Umbilical cord (tissue), 2 donors: ENCODE measurements around the gene ALDH3B2. TPM values are rescaled to one million over a fixed set of nuclear protein-coding genes. Genes with fewer than 3 reads are reported as not detected.
"Not testable (repeated sequence)": the region's sequence is repeated elsewhere in the genome, so short reads cannot be mapped to it uniquely, and the experiment has no call there.

ENCODE experiments used
- DNase-seq: peaks from one replicate; pipeline ENCODE4 v3.0.0-alpha.2; 2015; ENCODE audit warnings: low spot score
- total RNA-seq: library from RNA; depleted of rRNA; stranded (reverse); fragments of >200 nt; gene quantifications from one replicate; pipeline ENCODE4 v1.2.3, GENCODE V29; 2014; ENCODE audit warnings: low replicate concordance; ENCODE audit not compliant: insufficient read depth

Gene ALDH3B2
- total RNA-seq, 1 donor from 2014 or later, result 0.48 TPM

DNA sequence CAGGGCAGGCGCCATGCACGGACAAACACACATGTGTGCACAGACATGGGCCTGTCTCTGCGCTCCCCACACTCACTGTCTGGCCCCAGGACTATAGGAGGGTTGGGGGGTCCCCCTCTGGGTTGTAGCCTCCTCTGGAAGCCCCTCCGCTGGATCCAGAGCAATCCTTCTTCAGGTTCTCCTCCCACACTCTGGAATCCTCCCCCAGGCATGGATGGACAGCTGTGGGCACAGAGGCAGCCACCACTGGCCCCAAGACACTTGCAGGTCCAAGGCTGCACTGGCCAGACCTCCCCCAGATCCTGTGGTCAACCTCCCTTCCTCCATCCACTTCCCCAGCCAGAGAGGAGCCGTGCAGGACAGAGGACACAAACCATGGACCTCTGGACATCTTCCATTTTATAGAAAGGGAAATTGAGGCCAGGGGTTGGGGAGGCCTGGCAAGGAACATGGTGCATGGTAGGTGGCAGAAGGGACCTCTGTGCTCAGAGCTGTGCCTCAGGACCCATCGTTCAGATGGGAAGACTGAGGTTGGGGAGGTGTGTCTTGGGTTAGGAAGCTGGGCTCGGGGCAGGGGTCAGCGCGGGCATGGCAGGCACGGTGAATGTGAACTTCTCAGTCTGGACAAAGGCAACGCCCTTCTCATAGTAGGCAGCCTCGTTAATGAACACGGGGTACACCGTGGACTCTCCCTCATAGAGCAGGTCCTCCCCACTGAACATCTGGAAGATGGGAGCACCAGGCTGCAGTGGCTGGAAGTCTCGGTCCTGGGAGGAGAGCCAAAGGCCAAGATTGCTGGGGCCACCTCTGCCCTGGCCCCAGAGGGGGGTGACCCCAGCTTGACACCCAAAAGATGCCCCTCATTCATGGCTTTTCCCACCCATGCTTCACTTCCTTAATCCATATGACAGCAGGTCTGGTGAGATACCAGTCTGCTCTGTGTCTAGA, 32.0 kb downstream of the ALDH3B2 start:
- no peak for DNase-seq

DNA sequence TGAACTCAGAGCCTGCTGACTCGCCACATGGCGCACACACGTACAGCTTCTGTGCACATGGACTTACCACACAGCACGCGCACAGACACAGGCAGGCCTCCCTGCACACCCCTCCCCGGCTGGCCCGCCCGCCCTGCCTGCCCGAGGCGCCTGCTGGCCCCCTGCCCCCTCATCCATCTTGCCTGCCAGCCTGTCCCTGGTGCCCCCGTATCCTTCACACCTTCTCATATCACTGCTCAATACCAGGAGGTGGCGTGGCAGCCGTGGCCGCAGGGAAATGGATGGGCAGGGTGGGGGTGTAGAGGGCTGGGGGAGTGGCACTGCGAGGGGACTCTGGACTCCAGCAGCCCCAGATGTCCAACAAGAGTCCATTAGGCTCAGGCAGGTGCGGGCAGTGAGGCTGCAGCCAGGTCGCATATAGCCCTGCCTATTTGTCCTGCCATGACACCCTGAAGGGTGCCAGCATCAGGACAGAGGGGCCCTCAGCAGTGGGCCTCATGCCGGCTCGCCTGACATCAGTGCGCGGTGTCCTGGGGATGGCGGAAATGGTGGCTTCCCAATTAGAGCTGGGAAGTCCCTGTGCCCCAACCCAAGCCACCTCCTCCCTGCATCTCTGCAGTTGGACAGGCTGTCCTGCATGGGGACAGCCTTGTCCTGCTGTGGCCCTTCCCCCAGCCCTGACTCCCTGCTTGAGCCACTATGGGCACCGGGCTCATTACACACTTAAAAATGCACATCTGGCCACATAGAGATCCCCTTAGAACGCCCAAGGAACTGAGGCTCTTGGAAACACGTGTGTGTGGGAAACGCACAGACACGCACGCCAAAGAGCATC, 32.9 kb downstream of the ALDH3B2 start:
- no peak for DNase-seq

DNA sequence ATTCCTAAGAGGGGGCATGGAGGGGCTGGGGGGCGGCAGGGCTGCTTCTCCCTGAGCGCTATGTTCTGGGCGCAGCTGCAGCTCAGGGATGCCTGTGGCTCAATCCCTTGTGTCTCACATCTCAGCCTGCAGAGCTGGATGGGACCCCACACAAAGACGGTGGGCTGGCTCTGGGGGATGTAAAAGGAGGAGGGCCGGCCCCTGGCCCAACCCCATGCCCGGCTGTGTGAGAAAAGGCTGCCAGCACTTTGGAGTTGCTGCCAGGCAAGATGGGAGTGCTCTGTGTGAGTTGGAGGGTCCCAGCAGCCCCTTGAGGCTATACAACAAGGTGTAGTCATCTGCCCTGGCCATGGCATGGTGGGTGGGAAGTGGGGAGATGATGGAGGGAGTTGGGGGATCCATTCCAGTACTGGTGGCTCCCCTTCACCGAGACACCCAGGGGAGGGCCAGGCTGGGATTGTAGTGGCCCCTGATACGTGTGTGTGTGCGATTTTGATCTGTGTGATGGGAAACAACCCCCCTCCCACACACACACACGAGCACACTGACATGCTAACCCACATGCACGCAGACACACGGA, 33.6 kb downstream of the ALDH3B2 start:
- no peak for DNase-seq

DNA sequence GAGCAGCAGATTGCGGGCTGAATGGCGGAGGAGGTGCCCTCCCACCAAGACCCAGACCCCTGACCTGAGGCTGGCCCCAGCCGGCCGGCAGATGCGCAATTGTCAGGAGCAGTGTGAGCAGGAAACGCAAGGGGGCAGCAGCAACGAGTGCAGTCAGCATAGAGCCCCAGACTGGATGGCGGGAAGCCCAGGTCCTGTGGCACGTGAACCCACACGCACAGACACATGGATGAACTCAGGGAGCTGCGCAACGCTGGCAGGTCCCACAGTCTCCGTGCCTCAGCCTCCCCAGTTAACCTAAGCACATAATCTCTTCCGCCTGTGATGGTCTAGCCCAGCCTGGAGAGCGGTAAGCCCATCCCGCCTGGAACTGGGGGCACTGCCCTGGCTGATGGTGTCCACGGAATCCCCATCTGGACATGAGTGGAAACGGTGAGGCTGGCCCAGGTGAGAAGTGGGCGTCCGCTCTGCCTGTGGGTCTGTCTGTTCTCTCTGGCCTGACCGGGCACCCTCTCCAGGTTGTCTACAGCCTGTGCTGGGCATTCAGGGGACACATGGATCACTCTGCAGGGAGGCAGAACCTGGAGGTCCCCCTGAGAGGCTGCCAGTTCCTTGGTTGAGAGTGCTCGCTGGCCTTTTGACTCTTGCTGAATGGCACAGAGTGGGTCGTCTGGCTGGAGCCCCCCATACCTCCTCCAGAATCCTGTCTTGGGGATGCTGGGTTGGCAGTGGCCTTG, 34.2 kb downstream of the ALDH3B2 start:
- peak; percentile 50 for DNase-seq

DNA sequence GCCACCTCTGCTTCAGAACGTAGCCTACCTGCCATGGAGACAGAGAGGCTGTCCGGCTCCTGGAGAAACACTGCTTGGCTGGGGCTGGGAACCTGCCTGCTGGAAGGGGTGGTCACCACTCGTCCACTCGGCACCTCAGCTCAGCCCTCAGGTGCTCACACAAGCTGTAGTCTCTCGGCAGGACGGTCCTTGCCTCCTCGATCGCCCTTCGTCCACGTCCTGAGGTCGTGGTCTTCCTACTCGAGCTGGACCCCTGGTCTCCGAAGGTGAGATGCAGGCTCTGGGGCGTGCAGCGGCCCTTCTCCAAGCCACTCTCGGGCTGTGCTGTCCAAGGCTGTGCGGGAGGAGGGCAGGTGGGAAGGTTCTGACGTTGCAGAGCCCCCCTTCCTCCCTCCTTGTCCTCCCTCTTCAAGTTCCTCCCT, 35.0 kb downstream of the ALDH3B2 start, which contains the start of gene TBX10:
Gene TBX10 (minus strand): TSS at position 326 of the 422 bp plus-strand sequence. CDS start 291 bp downstream, at position 35.
- DNase-seq, result no peak

DNA sequence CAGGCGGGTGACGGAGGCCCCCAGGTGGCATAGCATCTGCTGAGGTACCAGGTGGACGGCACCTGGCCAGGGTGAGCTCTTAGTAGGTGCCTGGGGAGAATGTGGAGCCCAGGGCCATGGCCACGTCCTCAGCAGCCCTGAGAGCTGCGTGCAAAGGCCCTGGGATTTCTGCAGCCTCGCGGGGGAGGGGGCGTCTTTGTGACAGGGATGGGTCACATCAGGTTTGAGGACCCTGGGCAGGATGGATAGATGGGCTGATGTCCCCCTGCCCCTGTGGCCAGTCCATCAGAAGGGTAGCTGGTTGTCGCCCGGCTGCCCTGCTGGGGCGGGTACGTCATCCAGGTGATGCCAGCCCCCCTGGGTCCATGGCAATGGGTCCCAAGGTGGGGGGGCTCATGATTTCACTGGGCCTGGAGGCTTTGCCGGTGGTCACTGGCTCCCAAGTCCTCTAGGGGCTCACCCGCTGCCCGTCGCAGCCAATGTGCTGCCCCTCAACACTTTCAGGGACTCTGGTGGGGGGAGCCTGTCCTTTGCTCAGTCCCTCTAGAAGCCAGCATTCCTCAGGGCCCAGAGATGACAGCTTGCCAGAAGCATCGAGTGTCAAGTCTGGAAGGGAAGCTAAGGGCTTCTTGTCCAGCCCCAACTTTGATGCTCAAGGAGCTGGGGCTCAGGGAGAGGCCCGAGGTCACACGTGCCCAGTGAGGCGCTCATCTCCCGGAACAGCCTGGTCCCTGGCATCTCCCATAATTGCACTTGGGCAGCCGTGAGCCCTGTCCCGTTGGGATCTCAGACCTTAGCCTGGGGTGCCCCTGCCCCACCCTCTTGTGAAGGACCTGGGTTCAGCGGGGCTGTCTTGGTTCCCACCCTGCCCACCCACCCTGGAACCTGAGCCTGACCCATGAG, 35.6 kb downstream of the ALDH3B2 start:
- DNase-seq, result no peak

DNA sequence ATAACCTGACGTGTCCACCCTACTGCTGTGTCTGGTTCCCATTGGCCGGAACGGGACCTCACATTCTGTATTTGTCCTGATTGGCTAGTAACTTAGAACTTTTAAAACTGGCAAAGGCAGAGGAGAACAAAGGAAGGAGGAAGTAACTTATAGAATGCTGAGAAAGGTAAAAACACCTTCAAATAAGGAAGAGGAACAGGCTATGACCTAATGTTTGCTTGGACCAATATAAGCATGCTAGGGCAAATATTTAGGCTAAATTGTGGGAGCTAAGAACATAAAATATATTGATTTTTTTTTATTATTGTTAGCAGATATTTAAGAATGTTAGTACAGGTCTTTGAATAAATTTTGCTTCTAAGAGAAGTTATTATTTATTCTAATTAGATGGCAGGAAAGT, 37.0 kb downstream of the ALDH3B2 start:
- DNase-seq, result not testable (repeated sequence)

DNA sequence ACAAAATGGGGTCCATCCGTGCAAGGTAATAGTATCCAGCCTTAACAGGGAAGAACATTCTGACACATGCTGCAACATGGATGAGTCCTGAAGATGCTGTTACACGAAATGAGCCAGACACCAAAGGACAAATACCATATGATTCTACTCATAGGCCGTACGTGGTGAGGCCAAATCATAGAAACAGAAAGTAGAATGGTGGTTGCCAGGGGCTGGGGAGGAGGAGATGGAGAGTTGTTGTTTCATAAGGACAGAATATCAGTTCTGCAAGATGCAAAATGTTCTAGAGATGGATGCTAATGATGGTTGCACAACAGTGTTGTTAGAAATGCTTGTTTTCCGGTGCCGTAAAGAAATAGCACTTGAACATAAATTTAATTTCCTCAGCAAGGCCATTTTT, 37.5 kb downstream of the ALDH3B2 start:
- no peak for DNase-seq

DNA sequence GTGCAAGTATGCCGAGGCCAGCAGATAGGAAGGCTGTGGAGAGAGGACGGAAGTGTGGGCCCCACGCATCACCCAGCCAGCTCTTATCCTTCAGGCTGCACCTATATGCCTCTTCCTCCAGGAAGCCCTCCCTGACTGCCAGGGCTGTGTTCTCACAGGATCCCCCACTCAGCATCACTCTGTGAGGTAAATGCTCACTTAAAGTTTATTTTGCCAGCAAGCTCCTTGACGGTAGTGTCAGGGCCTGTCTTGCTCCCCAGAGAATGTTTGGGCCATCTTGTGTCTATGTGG, 39.2 kb downstream of the ALDH3B2 start:
- DNase-seq, result no peak

DNA sequence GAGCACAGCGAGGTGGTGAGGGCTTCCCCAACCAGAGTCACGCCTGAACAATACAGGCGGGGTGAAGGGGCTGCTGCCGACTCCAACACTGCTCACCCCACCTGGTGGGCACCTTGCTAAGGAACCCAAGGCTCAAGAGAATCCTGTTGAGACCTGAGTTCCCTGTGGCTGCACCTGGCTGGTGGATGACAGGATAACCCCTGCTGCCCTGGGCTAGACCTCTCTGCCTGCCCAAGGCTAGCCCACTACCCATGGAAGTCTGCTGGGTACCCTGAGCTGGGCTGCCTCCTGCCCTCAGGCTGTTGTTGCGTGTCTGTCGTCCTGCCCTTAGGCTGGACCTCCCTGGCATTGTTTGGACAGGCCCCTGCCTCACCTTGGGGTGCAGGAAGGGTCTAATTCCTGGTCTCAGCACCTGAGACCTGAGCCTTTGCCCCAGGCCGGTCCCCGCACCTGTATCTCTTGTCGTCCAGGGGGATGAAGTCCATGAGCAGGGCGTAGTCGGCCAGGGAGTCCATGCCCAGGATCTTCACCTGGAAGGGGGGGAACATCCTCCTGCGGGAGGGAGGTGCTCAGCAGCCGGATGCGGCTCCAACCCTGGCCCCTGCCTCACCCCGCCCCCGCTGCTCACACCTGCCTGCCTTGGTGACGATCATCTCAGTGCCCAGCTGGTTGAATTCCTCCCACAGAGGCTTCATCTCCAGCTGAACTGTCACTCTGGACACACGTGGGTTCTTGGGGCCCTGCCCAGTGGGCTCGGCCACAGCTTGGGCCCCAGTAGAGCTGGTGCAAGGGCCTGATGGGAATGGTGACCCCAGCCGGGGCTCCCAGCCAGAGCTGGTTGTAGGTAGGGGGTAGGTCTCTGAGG, 39.8 kb downstream of the ALDH3B2 start:
- DNase-seq, result no peak

DNA sequence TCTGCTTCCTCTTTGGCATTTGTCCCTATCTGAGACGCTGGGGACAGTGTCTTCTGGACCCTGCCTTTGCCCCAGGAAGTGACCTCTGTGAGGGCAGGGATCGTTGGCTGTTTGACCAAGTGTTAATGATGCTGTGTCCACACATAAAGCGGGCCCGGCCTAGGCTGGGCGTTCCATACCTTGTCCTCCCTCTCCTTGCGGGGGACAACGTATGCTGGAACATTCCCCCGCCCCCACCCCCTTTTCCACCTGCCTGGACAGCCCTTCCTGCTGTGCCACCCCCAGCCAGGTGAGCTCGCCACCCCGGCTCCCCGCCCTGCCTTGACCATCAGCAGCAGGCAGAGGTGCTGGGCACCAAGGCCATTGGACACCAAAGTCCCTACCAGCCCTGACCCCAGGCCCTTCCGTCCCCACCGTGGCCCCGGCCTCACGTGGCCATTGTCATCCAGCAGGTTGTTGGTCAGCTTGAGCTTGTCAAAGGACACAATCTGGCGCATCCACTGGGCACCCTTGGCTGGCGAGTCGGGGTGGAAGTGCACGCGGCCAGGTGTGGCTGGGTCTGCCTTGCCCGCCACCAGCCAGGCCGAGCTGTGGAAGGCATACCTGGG, 40.6 kb downstream of the ALDH3B2 start:
- no peak for DNase-seq

DNA sequence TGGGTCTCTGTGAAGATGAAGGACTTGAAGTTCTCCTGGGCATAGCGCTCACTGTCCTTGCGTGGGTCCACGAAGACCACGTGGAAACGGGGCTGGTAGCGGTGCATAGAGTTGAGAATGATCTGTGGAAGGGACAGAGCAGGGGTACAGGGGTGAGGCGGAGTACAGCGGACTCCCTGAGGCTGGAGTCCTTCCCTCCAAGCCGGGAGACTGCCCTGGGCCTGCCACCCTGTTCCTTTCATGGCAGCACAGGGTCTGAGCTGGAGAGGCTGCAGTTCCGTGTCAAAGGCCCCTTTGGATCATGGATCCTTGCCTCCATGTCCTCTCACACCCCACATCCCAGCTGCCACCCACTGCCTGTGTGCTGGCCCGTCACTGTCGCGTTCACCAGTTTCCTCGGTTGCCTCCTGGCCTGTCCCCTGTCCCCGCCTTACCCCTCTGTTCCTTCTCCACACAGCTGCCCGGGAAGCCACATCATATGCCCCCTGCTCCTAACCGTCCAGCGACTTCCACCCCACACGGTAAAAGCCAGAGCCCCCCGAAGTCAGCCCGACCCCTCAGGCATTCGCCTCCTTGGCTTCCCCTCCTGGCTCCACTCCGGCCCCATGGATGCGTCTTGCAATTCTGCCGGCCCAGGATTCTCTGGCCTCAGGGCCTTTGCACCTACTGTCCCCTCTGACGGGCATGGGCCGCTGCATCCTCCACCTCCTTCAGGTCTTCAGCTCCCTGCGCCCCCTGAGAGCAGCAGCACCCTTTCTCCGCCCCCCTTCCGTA, 41.3 kb downstream of the ALDH3B2 start:
- no peak for DNase-seq

DNA sequence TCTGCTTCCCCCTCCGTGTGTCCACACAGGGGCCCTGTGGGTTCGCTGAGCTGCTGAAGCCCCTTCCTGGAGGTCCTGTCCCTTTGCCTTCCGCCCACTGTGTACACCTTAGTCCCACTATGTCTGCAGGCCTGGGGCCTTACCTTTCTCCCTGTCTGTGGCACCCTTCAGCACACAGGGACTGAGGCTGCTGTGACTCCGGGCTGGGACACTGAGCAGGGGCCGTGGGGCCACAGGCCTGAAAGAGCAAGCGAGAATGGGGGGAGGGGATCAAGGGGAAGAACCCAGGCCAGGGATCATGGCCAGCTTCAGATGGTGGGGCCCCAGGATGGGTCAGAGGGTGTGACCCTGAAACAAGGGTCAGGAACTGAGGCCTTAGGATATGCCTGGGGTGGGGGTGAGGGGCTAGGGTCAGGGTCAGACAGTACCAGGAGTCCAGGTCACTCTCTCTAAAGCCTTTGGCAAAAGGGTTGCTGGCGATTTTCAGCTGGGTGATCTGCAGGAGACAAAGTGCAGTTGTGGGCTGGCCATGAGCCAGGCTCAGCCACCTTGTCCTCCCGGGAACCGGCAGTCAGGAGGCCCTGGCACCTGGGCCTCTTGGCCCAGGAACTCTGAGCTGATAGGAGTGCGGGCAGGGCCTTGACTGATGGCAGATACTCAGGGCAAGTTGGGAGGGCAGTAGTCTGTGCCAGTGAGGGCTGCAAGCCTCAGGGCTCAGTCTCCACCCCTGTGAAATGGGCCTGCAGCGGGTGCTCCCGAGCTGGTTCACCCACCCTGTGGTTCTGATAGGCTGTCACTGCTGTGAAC, 42.0 kb downstream of the ALDH3B2 start:
- DNase-seq, result no peak

DNA sequence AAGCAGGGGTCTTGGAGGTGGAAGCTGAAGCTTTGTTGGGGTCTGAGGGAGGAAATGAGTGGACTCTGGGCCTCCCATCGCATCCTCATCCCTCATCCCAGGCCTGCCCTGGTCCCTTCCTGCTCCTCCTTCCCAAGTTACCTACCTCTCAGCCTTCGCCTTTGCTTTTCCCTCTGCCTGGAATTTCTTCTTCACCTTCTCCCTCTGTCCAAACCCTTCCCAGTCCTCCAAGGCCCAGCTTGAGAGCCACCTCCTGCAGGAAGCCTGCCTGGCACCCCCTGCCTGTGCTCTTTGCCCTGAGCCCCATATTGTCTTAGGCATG, 42.6 kb downstream of the ALDH3B2 start:
- no peak for DNase-seq

DNA sequence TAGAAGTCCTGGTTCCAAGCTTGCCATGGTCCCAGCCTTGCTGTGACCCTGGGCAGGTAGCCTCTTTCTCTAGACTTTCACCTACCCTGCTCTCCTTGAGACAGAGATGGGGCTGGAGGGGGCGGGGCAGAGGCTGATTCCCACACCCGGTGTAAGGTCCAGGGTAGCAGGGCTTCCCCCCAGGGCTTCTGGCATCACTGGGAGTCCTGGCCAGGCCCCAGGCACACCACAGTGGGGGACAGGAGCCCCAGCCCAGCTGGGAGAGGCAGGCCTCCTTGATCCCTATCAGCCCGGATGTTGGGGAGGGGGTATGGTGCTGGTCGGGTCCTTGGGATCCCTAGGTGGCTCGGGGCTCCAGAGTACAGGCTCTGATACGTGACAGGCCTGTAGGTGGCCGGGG, 43.0 kb downstream of the ALDH3B2 start:
- DNase-seq, result no peak

DNA sequence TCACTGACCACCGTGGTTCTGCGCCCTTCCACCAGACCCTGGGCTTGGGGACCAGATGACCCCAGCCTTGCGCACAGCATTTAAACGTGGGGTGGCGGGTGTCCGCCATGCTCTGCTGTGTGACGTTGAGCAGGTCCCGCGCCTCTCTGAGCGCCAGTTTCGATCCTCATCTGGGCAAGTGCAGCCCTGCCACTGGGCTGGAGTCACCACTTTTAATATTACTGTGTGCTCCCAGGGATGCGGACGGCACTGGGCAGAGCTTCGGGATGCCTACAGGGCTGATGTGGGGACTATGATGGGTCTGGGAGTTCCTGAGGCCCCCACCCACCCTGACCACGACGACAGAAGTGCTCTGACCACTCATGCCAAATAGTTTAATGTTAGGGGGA, 43.5 kb downstream of the ALDH3B2 start:
- DNase-seq, result no peak

DNA sequence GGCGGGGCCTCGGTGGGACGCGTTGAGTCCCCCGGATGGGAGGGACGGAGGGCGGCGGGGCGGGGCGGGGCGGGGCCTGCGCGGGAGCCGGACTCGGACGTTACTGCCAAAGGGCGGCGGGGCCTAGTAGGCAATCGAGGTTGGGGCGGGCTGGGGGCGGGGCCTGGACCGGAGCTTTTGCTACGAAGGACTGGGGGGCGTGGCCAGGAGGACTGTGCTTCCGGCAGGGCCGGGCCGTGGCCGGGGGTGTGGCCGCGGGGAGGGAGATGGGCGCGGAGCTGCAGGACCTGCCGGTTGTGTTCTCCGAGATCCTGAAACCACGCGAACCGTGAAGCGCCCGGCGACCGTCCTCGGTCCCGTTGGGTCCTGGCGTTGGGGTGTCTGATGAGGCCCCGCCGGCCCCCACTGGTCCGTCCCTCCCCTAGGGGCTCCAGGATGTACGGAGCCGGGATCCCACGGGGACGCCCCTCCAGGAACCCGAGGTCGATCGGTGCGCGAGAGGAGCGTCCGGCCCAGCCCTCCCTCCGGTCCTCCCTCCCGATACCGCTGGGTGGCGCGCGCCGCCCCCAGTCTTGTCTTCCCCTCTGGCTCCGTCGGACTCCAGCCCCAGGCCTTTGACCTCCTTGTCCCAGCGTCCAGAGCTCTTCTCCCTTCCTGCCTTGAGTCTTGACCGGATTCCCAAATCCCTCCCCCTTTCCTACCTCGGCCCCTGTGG, 44.0 kb downstream of the ALDH3B2 start:
- DNase-seq, result peak; percentile 98
